ENCODE results near the gene PTPN4.

PTPN4 gene

GRCh38 chr2:119827866-119828507 is 68.3 kb downstream of the PTPN4 start:
- TF ChIP-seq CEBPB (IDR thresholded peaks at IDR 0.05) (no peak), YY1 (IDR thresholded peaks at IDR 0.05; ENCODE audit: low read depth) (no peak), TCF12 (IDR thresholded peaks at IDR 0.05; ENCODE audit: low read depth) (no peak), RAD21 (IDR thresholded peaks at IDR 0.05; ENCODE audit: low read depth) (no peak), MAX (IDR thresholded peaks at IDR 0.05) (no peak), REST (IDR thresholded peaks at IDR 0.05; ENCODE audit: low read depth) (no peak), CREB1 (IDR thresholded peaks at IDR 0.05; ENCODE audit: low read depth) (no peak), NFIC (IDR thresholded peaks at IDR 0.05) (no peak), ZBTB7A (IDR thresholded peaks at IDR 0.05; ENCODE audit: low read depth) (no peak), EP300 (IDR thresholded peaks at IDR 0.05; ENCODE audit: borderline replicate concordance) (no peak), FOXM1 (IDR thresholded peaks at IDR 0.05; ENCODE audit: borderline replicate concordance, low read depth) (no peak), EGR1 (IDR thresholded peaks at IDR 0.05) (no peak), USF1 (IDR thresholded peaks at IDR 0.05) (no peak), TAF1 (IDR thresholded peaks at IDR 0.05; ENCODE audit: low read depth) (no peak), TEAD4 (IDR thresholded peaks at IDR 0.05) (no peak)

- TF ChIP-seq FOXM1 (IDR thresholded peaks at IDR 0.05; ENCODE audit: borderline replicate concordance, low read depth) = no peak
These were observed 76.9 kb downstream of the PTPN4 start for GRCh38 chr2:119836455-119837142.

GRCh38 chr2:119837350-119837749 is 77.6 kb downstream of the PTPN4 start:
- TF ChIP-seq RAD21 (IDR thresholded peaks at IDR 0.05; ENCODE audit: low read depth) = no peak
- no peak for TF ChIP-seq FOXM1 (IDR thresholded peaks at IDR 0.05; ENCODE audit: borderline replicate concordance, low read depth)
- no peak for TF ChIP-seq CEBPB (IDR thresholded peaks at IDR 0.05)
- TF ChIP-seq MAX (IDR thresholded peaks at IDR 0.05) = no peak
- no peak for TF ChIP-seq TCF12 (IDR thresholded peaks at IDR 0.05; ENCODE audit: low read depth)
- no peak for TF ChIP-seq EGR1 (IDR thresholded peaks at IDR 0.05)
- TF ChIP-seq EP300 (IDR thresholded peaks at IDR 0.05; ENCODE audit: borderline replicate concordance) = no peak
- no peak for TF ChIP-seq USF1 (IDR thresholded peaks at IDR 0.05)
- TF ChIP-seq TAF1 (IDR thresholded peaks at IDR 0.05; ENCODE audit: low read depth) = no peak
- TF ChIP-seq REST (IDR thresholded peaks at IDR 0.05; ENCODE audit: low read depth) = no peak
- TF ChIP-seq YY1 (IDR thresholded peaks at IDR 0.05; ENCODE audit: low read depth) = no peak
- TF ChIP-seq CREB1 (IDR thresholded peaks at IDR 0.05; ENCODE audit: low read depth) = no peak
- TF ChIP-seq ZBTB7A (IDR thresholded peaks at IDR 0.05; ENCODE audit: low read depth) = no peak
- TF ChIP-seq TEAD4 (IDR thresholded peaks at IDR 0.05) = no peak
- no peak for TF ChIP-seq NFIC (IDR thresholded peaks at IDR 0.05)

- TF ChIP-seq CEBPB (IDR thresholded peaks at IDR 0.05) = no peak
- TF ChIP-seq EGR1 (IDR thresholded peaks at IDR 0.05) = peak; percentile 50; the same call in 1 of the 2 replicates
These were observed 78.0 kb downstream of the PTPN4 start for GRCh38 chr2:119837759-119838158.

GRCh38 chr2:119838179-119838578 is 78.5 kb downstream of the PTPN4 start:
- TF ChIP-seq EGR1 (IDR thresholded peaks at IDR 0.05) (no peak; the same call in 1 of the 2 replicates), RAD21 (IDR thresholded peaks at IDR 0.05; ENCODE audit: low read depth) (peak; percentile 27), NFIC (IDR thresholded peaks at IDR 0.05) (peak; percentile 70), MAX (IDR thresholded peaks at IDR 0.05) (peak; percentile 41; the same call in 1 of the 2 replicates), TEAD4 (IDR thresholded peaks at IDR 0.05) (0 out of 2 replicates have a peak, but pooled peaks have one; percentile 3), TCF12 (IDR thresholded peaks at IDR 0.05; ENCODE audit: low read depth) (peak; percentile 48; the same call in 1 of the 2 replicates)

GRCh38 chr2:119841550-119841949 is 81.8 kb downstream of the PTPN4 start:
- TF ChIP-seq TCF12 (IDR thresholded peaks at IDR 0.05; ENCODE audit: low read depth) = no peak
- TF ChIP-seq TEAD4 (IDR thresholded peaks at IDR 0.05) = no peak
- no peak for TF ChIP-seq RAD21 (IDR thresholded peaks at IDR 0.05; ENCODE audit: low read depth)
- no peak for TF ChIP-seq USF1 (IDR thresholded peaks at IDR 0.05)
- TF ChIP-seq EGR1 (IDR thresholded peaks at IDR 0.05) = no peak
- TF ChIP-seq CEBPB (IDR thresholded peaks at IDR 0.05) = no peak
- no peak for TF ChIP-seq REST (IDR thresholded peaks at IDR 0.05; ENCODE audit: low read depth)
- TF ChIP-seq FOXM1 (IDR thresholded peaks at IDR 0.05; ENCODE audit: borderline replicate concordance, low read depth) = no peak
- no peak for TF ChIP-seq EP300 (IDR thresholded peaks at IDR 0.05; ENCODE audit: borderline replicate concordance)
- no peak for TF ChIP-seq MAX (IDR thresholded peaks at IDR 0.05)
- TF ChIP-seq ZBTB7A (IDR thresholded peaks at IDR 0.05; ENCODE audit: low read depth) = no peak
- no peak for TF ChIP-seq CREB1 (IDR thresholded peaks at IDR 0.05; ENCODE audit: low read depth)
- no peak for TF ChIP-seq NFIC (IDR thresholded peaks at IDR 0.05)
